GM18909 (cell line): Measurements from ENCODE around the gene HLA-DMA.

Source experiments
- ATAC-seq: cut with Tn5 transposase; IDR thresholded peaks from one replicate; pipeline ENCODE4 v1.9.1; 2021; ENCODE audit warnings: mild to moderate bottlenecking; ENCODE audit not compliant: unreplicated experiment, poor library complexity

HLA-DMA gene

DNA sequence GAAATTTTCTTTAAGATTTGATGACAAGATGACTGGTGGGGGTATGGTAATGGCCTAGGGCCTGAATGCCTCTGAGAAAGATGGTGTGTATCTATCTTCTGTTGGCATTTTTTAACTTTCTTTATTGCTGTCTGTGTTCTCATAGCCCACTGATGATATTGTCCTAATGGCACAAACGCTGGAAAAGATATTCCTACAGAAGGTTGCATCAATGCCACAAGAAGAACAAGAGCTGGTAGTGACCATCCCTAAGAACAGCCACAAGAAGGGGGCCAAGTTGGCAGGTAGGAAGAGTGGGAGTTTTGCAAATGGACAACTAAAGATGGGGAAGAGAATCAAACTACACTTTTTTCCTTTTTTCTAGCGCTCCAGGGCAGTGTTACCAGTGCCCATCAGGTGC is 23.0 kb upstream of the HLA-DMA start:
- no peak for ATAC-seq

DNA sequence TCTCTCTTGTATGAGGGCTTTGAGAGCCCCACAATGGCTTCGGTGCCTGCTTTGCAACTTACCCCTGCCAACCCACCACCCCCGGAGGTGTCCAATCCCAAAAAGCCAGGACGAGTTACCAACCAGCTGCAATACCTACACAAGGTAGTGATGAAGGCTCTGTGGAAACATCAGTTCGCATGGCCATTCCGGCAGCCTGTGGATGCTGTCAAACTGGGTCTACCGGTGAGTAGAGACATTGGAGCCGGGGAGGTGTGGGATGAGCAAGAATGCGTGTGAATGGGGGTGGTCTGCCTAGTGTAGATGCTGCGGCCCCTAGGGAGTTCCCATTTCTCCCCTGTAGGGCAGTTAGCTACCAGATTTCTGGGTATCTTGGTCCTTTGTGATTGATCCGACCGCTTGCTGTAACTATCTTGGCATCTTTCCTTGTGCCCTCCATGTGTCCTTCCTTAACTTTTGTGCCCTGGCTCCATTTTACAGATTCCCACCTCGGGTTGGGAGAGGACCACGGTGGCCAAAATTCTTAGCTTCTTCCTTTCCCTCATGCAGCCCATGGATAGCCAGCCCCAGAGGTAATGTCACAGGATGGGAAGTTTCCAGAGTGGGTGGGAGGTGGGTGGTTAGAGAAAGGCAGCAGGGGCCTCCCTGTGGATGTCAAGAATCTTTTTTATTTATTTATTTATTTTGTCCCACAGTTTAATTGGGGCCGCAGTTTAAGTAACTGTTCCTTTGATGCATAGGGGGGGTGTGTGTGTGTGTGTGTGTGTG is 21.8 kb upstream of the HLA-DMA start:
- ATAC-seq, result no peak

DNA sequence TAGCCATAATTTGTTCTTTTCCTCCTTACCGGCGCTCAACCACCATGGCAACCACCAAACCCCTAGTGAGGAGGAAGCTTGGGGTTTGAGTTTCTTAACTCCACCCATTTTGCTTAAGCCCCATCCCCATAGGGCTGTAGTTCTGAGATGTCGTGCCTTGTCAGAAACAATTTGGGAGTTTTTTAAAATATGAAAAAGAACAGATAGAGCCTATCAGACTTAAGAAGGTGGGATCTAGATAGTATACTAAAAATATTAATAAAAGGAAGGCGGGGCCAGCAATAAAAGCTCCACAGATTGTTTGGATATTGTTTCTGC is 21.1 kb upstream of the HLA-DMA start:
- no peak for ATAC-seq

DNA sequence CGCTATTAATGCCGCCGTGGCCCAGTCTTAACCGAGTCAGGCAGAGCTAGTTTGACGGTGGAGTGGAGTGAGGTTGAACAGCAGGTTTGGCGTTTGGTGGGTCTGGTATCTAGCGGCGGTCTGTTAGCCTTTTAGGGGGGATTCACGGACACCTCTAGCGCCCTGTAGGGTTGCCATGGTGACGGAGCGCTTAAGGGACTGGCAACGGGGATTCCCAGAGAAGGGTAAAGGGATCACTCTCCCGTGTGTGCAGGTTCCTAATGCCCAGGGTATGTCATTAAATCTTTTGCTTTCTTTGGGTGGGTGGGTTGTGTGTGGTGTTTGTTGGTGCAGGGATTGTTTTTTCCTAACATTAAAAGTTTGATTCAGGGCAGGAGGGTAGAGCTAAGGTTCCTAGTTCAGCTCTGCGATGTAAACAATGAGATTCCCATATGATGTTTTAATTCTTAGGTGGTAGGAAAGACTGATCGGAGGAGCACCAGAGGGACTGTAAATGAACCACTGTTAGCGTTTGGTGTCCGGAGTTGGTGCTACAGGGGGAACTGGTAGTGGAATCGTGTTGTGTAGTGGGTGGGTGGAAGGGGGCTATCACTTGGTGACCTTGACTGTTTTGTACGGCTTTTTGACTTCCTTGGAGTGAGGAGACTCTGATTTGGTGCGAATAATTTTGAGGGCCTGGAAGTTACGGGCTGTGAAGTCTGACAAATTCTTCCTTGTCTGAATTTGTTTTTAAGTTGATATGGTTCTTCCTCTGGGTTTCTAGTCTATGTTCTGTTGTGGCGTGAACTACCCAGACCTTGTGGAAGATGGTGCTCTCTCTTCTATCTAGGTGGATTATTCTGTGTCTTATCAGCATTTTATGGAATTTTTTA is 20.5 kb upstream of the HLA-DMA start:
- ATAC-seq, result no peak

DNA sequence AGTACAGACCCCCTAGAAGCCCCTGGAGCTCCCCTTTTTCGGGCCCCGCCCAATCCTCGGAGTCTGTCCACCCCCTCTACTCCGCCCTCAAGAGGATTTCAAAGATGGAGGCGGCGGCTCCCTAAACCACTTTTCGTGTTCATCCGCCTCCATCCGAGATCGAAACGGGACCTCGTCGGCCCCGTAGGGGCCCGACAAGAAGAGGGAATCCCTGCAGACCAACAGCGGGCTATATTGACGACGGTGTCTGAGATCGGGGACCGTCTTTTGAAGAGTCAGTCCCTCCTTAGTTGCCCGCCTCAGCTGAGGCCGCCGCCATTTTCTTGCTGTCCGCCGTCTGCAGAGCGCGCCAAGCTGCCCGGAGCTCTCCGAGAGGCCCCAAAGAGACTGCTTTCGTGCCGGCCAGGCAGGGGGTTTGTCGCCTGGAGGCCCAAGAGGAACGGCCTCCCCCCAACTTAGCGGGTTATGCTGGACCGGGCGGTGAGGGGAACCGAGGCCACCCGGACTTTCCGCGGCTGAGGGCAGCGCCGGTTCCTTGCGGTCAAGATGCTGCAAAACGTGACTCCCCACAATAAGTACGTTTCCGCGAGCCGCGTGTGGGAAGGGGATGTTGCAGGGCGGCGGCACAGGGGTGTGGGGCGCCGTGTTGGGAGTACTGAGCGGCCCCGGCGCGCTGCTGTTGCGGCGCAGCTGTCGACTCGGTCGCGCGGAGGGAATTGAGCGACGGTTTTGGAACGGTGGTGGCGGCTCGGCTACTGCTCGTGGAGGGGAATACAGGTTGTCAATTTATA is 19.7 kb upstream of the HLA-DMA start:
- ATAC-seq, result peak; percentile 1

DNA sequence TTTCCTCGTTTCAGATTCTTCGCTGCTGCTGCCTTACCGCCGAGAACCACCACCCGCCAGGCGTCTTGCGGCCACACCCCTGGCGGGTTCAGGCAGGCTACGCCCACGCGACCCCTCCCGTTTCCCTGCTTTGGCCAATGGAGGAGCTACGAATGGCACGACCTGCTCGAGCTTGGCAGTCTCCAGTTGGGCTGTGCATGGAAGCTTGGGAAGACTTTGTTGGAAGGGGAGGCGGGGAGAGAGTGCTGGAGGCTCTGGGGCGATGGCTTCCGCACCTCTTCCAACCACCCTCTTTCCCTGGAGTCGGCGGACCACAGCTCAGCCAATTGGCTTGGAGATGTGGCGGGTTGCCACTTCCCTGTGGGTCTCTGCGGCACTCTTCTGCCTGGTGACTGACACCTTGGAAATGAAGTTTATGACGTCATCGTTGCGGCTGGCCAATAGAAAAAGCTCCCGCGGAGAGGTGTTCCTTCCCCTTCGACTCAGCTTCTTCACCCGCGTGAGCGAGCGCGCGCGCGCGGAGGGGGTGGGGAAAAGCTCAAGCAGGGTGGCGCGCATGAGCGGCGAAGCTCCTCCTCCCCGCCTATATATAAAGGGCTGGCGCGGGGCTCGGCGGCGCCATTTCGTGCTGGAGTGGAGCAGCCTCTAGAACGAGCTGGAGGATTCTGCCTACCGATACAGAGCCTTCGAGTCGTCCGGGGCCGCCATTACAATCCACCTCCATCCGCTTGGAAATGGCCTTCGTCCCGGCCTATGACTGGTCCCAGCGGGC is 18.9 kb upstream of the HLA-DMA start:
- ATAC-seq, result peak; percentile 58

DNA sequence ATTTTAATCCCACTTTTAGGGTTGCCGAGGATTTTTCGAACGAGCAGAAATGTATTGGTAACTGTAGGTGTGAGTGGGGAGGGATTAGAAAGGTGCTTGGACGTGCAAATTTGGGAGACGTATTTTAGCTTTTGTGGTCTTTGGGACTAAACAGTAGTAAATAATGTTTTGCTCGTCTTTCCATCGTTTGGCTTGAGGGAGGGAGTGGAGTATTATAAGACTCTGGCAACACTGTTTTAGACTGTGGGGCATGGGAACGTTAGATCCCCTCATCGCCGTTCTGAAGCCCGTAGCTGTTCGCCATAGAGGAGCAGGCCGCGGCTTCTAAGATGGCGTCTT is 18.3 kb upstream of the HLA-DMA start:
- no peak for ATAC-seq

DNA sequence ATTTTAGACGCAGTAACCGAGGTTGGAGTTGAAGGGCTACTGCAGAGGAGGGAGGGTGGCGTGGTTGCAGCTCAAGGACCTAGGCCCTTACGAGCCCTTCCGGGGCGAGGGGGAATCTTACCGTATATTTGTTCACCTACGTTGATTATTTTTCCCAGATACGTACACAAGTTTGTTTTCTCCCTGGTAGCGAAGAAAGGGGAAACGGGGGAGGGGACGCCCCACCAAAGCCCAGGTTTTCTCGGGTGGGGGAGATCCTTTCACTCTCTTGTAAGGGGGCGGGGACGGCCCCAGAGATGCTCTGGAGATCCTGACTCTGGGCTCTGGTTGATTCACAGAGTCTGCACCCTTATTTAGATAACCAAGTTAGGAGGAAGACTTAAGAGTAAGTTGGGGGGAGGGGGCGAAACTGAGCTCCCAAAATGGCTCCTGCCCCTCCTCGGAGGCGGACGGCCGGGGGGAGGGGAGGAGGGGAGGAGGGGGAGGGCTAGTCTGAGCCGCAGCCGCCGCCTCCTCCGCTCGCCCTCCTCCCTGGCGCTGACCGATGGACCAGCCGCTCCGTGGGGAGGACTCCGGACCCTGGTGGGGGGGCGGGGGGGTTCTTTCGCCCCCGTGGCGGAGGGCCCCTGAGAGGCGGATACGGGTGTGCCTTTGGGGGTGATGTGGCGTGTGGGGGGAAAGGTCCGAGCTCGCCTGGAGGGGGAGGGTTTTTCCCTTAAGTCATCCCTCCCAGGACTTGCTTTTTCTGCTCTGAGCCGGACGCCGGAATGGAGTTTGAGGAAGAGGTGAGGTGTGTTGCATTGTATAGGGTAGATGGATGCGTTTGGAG is 17.7 kb upstream of the HLA-DMA start:
- no peak for ATAC-seq

DNA sequence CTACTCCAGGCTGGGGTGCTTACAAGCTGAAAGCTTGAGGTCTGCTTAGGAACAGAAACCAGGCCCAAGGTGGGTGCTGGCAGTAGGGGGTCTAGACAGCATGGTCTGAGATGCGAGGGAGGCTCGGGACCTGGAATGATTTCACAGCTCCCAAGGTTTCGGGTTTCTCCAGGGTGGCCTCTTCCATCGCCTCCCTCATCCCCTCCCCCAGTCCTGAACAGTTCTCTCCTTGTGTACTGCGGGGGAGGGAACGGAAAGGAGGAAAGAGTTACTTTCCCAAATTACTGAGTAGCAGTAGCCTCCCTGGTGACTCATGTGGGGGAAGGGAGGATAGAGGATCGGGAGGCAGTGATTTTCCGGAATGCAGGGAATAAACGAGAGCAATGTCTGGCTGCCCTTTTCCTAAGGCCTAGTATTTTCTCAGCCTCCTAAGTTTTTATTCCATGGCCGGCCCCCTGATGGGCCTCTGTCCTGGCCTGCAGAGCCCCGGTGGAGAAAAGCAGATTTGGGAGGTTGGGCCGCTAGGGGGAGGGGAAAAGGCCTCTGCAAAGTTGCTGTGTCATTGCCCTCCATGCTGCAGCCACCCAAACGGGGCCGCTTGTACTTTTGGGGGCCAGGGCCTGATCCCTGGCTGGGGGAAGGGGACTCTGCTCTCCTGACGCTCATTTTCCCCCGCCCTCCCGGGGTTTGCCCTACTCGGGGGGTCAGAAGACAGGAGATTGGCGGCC is 17.0 kb upstream of the HLA-DMA start:
- no peak for ATAC-seq

DNA sequence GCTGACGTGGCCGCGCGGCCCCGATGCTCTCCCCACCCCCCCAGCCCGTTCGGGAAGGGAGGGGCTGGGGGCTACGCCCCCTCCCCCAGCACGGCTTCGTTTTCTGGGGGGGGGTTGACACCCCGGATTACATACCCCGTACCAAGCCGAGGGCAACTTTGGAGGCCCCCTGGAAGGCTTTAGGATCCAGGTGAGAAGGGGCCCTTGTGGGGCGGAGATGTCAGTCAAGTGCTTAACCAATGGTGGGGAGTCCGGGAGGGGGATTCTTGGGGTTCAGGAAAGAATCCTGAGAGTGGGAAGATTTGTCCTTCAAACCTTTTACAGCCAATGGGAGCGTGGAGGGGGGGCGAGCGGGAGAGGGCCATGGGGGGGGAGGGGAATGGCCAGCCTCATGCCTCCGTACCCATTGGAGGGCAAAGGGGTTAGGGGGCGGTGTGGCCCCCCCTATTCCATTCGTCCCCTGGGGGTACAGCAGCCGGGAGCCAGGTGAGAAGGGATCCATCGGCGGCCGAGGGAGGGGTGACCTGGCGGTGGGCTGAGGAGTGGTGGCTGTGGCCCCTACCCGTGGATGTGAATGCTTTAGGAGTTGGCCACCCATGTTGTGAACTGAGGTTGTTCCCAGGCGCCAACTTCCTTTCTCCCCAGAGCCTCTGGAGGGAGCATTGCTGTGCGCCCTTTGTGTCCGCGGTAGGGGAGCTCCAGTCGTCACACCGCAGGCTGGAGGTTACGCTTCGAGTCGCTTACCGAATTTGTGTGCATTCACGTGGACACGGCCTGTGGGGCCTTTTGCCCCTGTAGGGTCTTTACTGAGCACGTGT is 16.2 kb upstream of the HLA-DMA start:
- ATAC-seq, result no peak

DNA sequence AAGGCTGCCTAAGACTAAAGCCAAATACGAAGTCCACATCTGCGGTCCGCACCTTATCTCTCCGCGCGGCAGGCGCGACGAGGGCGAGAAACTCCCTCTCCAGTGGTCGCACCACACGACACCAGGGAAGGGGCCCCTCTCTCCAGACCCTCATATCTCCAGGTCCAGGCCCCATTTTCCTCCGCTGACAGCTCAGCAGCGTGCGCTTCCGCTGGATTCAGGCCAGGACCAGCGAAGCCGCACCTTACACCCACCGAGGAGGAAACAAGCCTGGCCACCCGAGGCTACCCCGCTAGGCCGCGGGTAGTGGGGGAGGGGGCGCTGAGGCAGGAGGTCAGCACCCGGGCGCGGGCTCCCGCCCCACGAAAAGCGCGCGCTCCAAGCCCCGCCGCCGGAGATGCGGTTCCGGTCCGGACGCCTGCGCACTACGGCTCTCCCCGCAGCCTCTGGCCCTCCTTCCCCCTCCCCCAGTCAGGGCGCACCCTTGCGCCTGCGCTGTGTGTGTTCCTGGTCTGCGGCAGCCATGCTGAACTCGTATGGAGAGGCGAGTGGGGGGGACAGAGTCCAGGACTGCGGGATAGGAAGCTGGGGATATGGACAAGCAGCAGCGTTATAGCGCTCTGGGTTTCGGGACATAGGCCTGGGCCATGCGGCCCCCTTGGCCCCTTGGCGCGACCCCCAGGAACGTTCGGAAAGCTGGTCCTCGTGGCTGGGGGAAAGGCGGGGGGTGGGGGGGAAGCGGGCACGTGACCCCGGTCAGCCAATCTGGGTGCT is 15.4 kb upstream of the HLA-DMA start, which contains the start of gene BRD2:
BRD2 (plus strand) TSS at position 502 of the 774 bp plus-strand sequence. CDS start 4,305 bp downstream, outside the sequence.
- ATAC-seq, result peak; percentile 39

DNA sequence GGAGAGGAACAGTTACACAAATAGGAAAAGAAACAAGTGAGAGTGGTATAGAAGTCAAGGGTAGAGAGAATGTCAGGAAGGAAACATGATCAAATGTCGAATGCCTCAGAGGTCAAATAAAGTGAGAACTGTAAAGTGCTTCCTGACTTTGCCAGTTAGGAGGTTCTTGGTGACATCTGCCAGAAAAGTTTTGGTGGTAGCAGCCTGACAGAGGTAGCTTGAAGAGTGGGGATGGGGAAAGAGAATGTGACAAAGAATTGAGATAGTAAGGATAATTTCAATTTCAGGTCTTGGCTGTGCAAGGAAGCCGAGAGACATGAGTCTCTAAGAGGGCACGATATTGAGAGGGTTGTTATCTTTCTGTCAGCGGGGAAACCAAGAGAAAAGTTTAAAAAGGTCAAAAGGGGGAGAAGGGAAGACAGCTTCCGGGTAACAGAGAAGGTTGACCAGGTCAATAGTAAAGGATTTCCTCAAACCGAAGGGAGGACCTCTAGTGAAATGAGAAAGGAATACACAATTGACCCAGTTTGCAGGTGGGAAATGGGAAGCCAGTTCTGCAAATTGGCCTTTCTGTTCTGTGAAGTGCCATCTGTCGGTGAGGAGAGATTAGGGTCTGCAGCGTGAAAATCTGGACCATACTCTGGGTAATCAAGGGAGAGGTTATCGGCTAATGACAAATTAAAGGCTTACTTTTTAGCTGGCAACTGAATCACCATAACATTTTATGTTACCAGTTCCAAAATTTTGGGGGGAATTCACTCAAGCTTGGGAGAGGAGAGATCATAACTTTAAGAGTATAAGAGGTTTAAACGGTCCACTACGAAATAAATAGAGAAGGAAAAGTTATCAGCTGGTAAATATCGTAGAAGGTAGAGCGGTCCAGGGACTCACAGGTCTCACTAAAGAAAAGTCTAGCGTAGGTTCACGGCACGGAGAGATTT is 14.5 kb upstream of the HLA-DMA start:
- ATAC-seq, result no peak

DNA sequence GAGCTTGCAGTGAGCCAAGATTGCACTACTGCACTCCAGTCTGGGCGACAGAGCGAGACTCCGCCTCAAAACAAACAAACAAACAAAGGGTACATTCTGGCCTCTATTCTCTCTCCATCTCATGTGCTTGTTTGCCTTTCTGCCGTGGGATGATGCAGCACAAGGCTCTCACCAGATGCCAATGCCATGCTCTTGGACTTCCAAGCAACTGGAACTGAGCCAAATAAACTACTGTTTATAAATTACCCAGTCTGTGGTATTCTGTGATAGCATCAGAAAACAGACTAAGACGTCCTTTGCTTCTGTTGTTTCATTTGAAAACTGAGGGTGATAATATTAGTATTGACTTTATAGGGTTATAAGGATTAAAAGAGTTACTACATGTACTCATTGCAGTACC is 11.9 kb upstream of the HLA-DMA start:
- no peak for ATAC-seq

DNA sequence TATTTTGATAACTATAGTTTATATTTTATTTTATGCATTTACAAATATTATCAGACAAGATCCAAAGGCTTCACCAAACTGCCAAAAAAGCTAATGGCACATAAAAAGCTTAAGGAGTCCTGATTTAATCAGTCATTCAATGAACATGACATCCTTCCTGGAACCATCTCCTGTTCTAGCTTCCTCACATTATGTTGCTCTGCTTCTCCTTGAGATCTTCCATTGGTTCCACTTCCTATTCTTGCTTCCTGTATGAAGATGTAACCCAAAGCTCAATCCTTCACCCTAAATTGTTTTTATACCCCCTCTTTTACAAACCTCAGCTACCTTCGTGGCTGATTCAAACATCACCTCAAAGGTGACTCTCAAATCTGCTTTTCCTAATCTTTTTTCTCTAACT is 11.0 kb upstream of the HLA-DMA start:
- ATAC-seq, result no peak

DNA sequence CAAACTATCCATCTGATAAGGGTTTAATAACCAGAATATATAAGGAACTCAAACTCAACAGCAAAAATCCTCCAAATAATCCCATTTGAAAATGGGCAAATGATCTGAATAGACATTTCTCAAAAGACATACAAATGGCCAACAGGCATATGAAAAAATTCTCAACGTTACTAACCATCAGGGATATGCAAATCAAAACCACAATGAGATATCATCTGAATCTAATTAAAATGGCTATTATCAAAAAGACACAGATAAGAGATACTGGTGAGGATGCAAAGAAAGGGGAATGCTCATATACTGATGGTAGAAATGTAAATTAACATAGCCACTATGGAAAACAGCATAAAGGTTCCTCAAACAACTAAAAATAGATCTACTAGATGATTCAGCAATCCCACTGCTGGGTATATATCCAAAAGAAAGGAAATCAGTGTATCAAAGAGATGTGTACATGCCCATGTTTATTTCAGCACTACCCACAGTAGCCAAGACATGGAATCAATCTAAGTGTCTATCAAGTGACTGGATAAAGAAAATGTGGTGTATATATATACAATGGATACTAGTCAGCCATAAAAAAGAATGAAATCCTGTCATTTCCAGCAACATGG is 9.4 kb upstream of the HLA-DMA start:
- no peak for ATAC-seq

DNA sequence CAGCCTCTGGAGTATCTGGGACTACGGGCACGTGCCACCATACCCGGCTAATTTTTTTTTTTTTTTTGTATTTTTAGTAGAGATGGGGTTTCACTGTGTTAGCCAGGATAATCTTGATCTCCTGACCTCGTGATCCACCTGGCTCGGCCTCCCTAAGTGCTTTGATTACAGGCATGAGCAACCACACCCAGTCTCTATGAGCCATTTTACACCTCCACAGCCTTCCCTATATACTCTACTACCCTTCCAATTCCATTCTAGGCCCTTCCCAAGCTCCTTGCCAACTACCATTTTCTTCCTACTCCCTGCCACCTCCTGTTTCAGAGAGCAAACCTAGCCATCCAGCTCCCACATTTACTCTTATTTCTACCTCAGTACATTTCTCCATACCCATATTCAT is 7.7 kb upstream of the HLA-DMA start:
- ATAC-seq, result no peak
